WTC11 (cell line): Measurements from ENCODE around the gene HMGB1. TPM values are rescaled to one million over a fixed set of nuclear protein-coding genes. Genes with fewer than 3 reads are reported as not detected.

Experiments
- ATAC-seq: fragments of 200-7000 bp; cut with Tn5 transposase; 2 replicates; pipeline ENCODE4 v1.10.0; 2021; ENCODE audit warnings: mild to moderate bottlenecking, moderate library complexity
- CTCF ChIA-PET: fragments of 300-600 bp; sonication (Branson Sonifier 250); formaldehyde crosslinking; loops from one replicate; lab custom pipeline; 2021; ENCODE audit warnings: antibody characterized with exemption; lab: Charles Lee
- POLR2A ChIA-PET: fragments of 350-600 bp; sonication (Branson Sonifier 250); formaldehyde crosslinking; loops from one replicate; lab custom pipeline; 2021; ENCODE audit warnings: antibody characterized with exemption; lab: Charles Lee
- DNase-seq: peaks from one replicate; pipeline ENCODE4 v3.0.0; 2021; ENCODE audit warnings: low spot score
- H3K27ac Mint-ChIP-seq: 2 replicates; pipeline ENCODE4 v1.8.0; 2021; ENCODE audit warnings: mixed read lengths
- H3K27me3 Mint-ChIP-seq: 2 replicates; pipeline ENCODE4 v1.8.0; 2021; ENCODE audit warnings: low read depth, mild to moderate bottlenecking, moderate library complexity, mixed read lengths
- H3K36me3 Mint-ChIP-seq: 2 replicates; pipeline ENCODE4 v1.8.0; 2021; ENCODE audit warnings: mixed read lengths
- H3K4me1 Mint-ChIP-seq: 2 replicates; pipeline ENCODE4 v1.8.0; 2022; ENCODE audit warnings: mixed read lengths
- H3K4me3 Mint-ChIP-seq: 2 replicates; pipeline ENCODE4 v1.8.0; 2021; ENCODE audit warnings: mild to moderate bottlenecking, moderate library complexity, mixed read lengths
- H3K9me3 Mint-ChIP-seq: 2 replicates; pipeline ENCODE4 v1.8.0; 2021; ENCODE audit warnings: mixed read lengths
- FOXJ3 ChIP-seq: sonication (generic); formaldehyde crosslinking; IDR thresholded peaks from 2 replicates; pipeline ENCODE4 v1.9.0; 2021; ENCODE audit warnings: missing genetic modification reagents, mild to moderate bottlenecking, borderline replicate concordance
- GABPB1 ChIP-seq: sonication (generic); formaldehyde crosslinking; IDR thresholded peaks from 2 replicates; pipeline ENCODE4 v1.8.1; 2023; ENCODE audit warnings: mild to moderate bottlenecking, missing genetic modification reagents
- GRHL2 ChIP-seq: fragments of 250-450 bp; sonication (Bioruptor Pico); IDR thresholded peaks from 2 replicates; pipeline ENCODE4 v1.8.0; 2022; ENCODE audit warnings: mild to moderate bottlenecking, moderate library complexity; ENCODE audit not compliant: insufficient replicate concordance, severe bottlenecking
- IRF2 ChIP-seq: sonication (generic); formaldehyde crosslinking; IDR thresholded peaks from 2 replicates; pipeline ENCODE4 v1.8.0; 2022; ENCODE audit warnings: low read depth, missing genetic modification reagents, borderline replicate concordance
- JAZF1 ChIP-seq: fragments of 250-450 bp; sonication (Bioruptor Pico); IDR thresholded peaks from 2 replicates; pipeline ENCODE4 v1.9.0; 2021; ENCODE audit warnings: moderate library complexity, mild to moderate bottlenecking, inconsistent platforms
- TCF7 ChIP-seq: sonication (generic); formaldehyde crosslinking; IDR thresholded peaks from 2 replicates; pipeline ENCODE4 v1.8.0; 2022; ENCODE audit warnings: mild to moderate bottlenecking, low read depth, missing genetic modification reagents, moderate library complexity
- ZNF138 ChIP-seq: sonication (generic); formaldehyde crosslinking; conservative IDR thresholded peaks from 2 replicates; pipeline ENCODE4 v1.8.1; 2022; ENCODE audit warnings: mild to moderate bottlenecking, moderate library complexity, missing genetic modification reagents
- ZNF232 ChIP-seq: sonication (generic); formaldehyde crosslinking; IDR thresholded peaks from 2 replicates; pipeline ENCODE4 v1.8.0; 2022; ENCODE audit warnings: mild to moderate bottlenecking, missing genetic modification reagents
- ZNF423 ChIP-seq: fragments of 250-450 bp; sonication (Bioruptor Pico); IDR thresholded peaks from 2 replicates; pipeline ENCODE4 v2.1.2; 2022; ENCODE audit warnings: mild to moderate bottlenecking, moderate library complexity
- ZNF671 ChIP-seq: fragments of 250-450 bp; sonication (Bioruptor Pico); IDR thresholded peaks from 2 replicates; pipeline ENCODE4 v1.8.0; 2021; ENCODE audit warnings: mild to moderate bottlenecking
- total RNA-seq: library from RNA; stranded (reverse); gene quantifications from 3 replicates; pipeline ENCODE4 v1.2.3, GENCODE V29; 2021
- TF ChIP-seq, protein P1 (sequence below): fragments of 250-450 bp; sonication (Bioruptor Pico); IDR thresholded peaks from 2 replicates; pipeline ENCODE4 v1.9.0; 2021; ENCODE audit warnings: mild to moderate bottlenecking, borderline replicate concordance
- TF ChIP-seq, protein P2 (sequence below): sonication (generic); formaldehyde crosslinking; IDR thresholded peaks from 2 replicates; pipeline ENCODE4 v1.8.1; 2023; ENCODE audit warnings: mild to moderate bottlenecking, missing genetic modification reagents
- TF ChIP-seq, protein P3 (sequence below): sonication (generic); formaldehyde crosslinking; IDR thresholded peaks from 2 replicates; pipeline ENCODE4 v1.8.1; 2022; ENCODE audit warnings: missing genetic modification reagents, borderline replicate concordance
- TF ChIP-seq, protein P4 (sequence below): sonication (generic); formaldehyde crosslinking; IDR thresholded peaks from 2 replicates; pipeline ENCODE4 v1.8.0; 2023; ENCODE audit warnings: missing genetic modification reagents
- TF ChIP-seq, protein P5 (sequence below): fragments of 250-450 bp; sonication (Bioruptor Pico); IDR thresholded peaks from 2 replicates; pipeline ENCODE4 v1.9.0; 2021; ENCODE audit warnings: mild to moderate bottlenecking

Gene HMGB1
- total RNA-seq, 1 experiment from 2014 or later = 640 TPM

DNA sequence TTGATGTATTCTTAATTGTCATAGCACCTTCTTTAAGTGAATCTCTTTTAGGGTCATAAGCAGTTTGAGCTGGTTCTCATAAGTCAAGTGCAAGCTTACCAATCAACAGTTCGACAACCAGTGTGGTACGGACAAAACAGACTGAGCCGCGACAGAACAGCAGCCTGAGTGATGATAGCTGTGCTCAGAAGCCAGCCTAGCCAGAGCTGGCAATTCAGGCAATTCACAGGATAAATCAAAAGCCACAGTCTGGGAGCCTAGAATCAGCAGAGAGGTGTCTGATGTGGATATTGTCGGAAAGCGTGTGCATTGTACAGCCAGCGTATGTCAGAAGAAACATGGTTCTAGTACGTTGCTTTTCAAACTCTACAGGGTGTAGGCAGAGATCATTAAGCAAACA, 28.6 kb downstream of the HMGB1 start:
- ChIA-PET CTCF (no interaction called here), POLR2A (interaction anchor here (1.3 to 1.5 kb wide), 2 partner anchors 9 to 15 kb away, joined by 3 to 5 read pairs; partner anchors contain the start of gene UBE2L5)
- ATAC-seq = no peak

DNA sequence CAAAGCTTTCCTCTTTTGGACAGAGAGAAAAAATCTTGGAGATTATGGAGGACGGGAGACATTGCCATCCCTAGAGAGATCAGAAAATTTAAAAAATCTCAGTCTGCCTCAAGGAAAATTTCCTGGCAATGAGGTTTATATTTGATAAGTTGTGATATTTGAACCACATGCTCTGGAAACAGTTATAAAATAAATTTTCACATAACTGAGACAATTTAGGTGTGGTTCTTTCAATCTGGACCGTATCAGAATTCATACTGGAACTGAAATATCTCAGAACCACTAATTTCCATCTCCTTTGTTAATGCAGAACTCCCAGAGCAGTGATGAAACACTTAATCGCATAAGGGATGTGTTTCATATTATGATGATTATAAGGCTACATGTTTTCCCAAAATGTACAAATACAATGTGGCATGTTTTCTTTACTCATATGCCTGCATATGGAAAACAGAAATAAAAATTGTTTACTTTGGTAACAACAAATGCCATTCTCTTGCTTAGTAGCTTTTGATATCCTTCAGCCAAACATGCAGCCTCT, 29.8 kb downstream of the HMGB1 start:
- Mint-ChIP-seq H3K27me3 (peaks cover 2% of the 10 kb centered on the region; the same call in 1 of the 2 replicates), H3K9me3 (no peaks in the 10 kb centered on the region), H3K4me1 (no peaks in the 10 kb centered on the region), H3K4me3 (no peak overlapping the region), H3K36me3 (no peaks in the 10 kb centered on the region), H3K27ac (no peak overlapping the region)
- CTCF ChIA-PET = no interaction called here
- ATAC-seq (no peak), DNase-seq (no peak)
- POLR2A ChIA-PET = interaction anchor here (1.3 kb wide), 1 partner anchor 14 kb away, joined by 5 read pairs; the partner anchor contains the start of gene UBE2L5
- TF ChIP-seq FOXJ3 (CRISPR knock-in tag) = no peak
- TF ChIP-seq, protein P1, sequence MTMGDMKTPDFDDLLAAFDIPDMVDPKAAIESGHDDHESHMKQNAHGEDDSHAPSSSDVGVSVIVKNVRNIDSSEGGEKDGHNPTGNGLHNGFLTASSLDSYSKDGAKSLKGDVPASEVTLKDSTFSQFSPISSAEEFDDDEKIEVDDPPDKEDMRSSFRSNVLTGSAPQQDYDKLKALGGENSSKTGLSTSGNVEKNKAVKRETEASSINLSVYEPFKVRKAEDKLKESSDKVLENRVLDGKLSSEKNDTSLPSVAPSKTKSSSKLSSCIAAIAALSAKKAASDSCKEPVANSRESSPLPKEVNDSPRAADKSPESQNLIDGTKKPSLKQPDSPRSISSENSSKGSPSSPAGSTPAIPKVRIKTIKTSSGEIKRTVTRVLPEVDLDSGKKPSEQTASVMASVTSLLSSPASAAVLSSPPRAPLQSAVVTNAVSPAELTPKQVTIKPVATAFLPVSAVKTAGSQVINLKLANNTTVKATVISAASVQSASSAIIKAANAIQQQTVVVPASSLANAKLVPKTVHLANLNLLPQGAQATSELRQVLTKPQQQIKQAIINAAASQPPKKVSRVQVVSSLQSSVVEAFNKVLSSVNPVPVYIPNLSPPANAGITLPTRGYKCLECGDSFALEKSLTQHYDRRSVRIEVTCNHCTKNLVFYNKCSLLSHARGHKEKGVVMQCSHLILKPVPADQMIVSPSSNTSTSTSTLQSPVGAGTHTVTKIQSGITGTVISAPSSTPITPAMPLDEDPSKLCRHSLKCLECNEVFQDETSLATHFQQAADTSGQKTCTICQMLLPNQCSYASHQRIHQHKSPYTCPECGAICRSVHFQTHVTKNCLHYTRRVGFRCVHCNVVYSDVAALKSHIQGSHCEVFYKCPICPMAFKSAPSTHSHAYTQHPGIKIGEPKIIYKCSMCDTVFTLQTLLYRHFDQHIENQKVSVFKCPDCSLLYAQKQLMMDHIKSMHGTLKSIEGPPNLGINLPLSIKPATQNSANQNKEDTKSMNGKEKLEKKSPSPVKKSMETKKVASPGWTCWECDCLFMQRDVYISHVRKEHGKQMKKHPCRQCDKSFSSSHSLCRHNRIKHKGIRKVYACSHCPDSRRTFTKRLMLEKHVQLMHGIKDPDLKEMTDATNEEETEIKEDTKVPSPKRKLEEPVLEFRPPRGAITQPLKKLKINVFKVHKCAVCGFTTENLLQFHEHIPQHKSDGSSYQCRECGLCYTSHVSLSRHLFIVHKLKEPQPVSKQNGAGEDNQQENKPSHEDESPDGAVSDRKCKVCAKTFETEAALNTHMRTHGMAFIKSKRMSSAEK (CRISPR knock-in tag) = no peak
- no peak for TF ChIP-seq GABPB1 (CRISPR knock-in tag)
- no peak for TF ChIP-seq ZNF671 (CRISPR knock-in tag)
- TF ChIP-seq GRHL2 (CRISPR knock-in tag) = no peak
- no peak for TF ChIP-seq ZNF423 (CRISPR knock-in tag)
- TF ChIP-seq, protein P2, sequence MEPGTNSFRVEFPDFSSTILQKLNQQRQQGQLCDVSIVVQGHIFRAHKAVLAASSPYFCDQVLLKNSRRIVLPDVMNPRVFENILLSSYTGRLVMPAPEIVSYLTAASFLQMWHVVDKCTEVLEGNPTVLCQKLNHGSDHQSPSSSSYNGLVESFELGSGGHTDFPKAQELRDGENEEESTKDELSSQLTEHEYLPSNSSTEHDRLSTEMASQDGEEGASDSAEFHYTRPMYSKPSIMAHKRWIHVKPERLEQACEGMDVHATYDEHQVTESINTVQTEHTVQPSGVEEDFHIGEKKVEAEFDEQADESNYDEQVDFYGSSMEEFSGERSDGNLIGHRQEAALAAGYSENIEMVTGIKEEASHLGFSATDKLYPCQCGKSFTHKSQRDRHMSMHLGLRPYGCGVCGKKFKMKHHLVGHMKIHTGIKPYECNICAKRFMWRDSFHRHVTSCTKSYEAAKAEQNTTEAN (CRISPR knock-in tag) = no peak
- TF ChIP-seq, protein P3, sequence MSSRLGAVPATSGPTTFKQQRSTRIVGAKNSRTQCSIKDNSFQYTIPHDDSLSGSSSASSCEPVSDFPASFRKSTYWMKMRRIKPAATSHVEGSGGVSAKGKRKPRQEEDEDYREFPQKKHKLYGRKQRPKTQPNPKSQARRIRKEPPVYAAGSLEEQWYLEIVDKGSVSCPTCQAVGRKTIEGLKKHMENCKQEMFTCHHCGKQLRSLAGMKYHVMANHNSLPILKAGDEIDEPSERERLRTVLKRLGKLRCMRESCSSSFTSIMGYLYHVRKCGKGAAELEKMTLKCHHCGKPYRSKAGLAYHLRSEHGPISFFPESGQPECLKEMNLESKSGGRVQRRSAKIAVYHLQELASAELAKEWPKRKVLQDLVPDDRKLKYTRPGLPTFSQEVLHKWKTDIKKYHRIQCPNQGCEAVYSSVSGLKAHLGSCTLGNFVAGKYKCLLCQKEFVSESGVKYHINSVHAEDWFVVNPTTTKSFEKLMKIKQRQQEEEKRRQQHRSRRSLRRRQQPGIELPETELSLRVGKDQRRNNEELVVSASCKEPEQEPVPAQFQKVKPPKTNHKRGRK (CRISPR knock-in tag) = no peak

More for the DNA sequence above, 28.6 kb downstream of the HMGB1 start:
- no peak for DNase-seq
- no peaks in the 10 kb centered on the region for H3K9me3 Mint-ChIP-seq
- no peaks in the 10 kb centered on the region for H3K36me3 Mint-ChIP-seq
- no peak overlapping the region for H3K4me3 Mint-ChIP-seq
- H3K27ac Mint-ChIP-seq = no peak overlapping the region
- H3K4me1 Mint-ChIP-seq = no peaks in the 10 kb centered on the region
- H3K27me3 Mint-ChIP-seq = peaks cover 2% of the 10 kb centered on the region; the same call in 1 of the 2 replicates
- no peak for TF ChIP-seq ZNF138 (CRISPR knock-in tag)
- no peak for TF ChIP-seq JAZF1 (CRISPR knock-in tag)
- TF ChIP-seq, protein P4, sequence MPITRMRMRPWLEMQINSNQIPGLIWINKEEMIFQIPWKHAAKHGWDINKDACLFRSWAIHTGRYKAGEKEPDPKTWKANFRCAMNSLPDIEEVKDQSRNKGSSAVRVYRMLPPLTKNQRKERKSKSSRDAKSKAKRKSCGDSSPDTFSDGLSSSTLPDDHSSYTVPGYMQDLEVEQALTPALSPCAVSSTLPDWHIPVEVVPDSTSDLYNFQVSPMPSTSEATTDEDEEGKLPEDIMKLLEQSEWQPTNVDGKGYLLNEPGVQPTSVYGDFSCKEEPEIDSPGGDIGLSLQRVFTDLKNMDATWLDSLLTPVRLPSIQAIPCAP (CRISPR knock-in tag) = no peak
- no peak for TF ChIP-seq TCF7 (CRISPR knock-in tag)
- no peak for TF ChIP-seq IRF2 (CRISPR knock-in tag)
- TF ChIP-seq, protein P1 (CRISPR knock-in tag) = no peak
- TF ChIP-seq ZNF232 (CRISPR knock-in tag) = no peak
- no peak for TF ChIP-seq GRHL2 (CRISPR knock-in tag)
- TF ChIP-seq, protein P5, sequence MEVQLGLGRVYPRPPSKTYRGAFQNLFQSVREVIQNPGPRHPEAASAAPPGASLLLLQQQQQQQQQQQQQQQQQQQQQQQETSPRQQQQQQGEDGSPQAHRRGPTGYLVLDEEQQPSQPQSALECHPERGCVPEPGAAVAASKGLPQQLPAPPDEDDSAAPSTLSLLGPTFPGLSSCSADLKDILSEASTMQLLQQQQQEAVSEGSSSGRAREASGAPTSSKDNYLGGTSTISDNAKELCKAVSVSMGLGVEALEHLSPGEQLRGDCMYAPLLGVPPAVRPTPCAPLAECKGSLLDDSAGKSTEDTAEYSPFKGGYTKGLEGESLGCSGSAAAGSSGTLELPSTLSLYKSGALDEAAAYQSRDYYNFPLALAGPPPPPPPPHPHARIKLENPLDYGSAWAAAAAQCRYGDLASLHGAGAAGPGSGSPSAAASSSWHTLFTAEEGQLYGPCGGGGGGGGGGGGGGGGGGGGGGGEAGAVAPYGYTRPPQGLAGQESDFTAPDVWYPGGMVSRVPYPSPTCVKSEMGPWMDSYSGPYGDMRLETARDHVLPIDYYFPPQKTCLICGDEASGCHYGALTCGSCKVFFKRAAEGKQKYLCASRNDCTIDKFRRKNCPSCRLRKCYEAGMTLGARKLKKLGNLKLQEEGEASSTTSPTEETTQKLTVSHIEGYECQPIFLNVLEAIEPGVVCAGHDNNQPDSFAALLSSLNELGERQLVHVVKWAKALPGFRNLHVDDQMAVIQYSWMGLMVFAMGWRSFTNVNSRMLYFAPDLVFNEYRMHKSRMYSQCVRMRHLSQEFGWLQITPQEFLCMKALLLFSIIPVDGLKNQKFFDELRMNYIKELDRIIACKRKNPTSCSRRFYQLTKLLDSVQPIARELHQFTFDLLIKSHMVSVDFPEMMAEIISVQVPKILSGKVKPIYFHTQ (CRISPR knock-in tag) = no peak
- TF ChIP-seq, all 79 proteins: peak for 0
